ENCODE results near the gene SLC2A10. TPM values are rescaled to one million over a fixed set of nuclear protein-coding genes. Genes with fewer than 3 reads are reported as not detected.

SLC2A10 gene
- total RNA-seq, 1 experiment from 2014 or later = 1.6 TPM

GRCh38 chr20:46746956-46747526, 37.6 kb downstream of the SLC2A10 start:
- no peak for DNase-seq (ENCODE audit: low read depth, low spot score)
- BruUV-seq (replicated peaks) = no TSS peak
- intact Hi-C loops (cut with micrococcal nuclease; ENCODE audit: unreplicated experiment) = no loop called here
- Histone ChIP-seq H3K36me3 (ENCODE audit: control insufficient read depth, insufficient read depth, low read length) (no peaks in the 10 kb centered on the region), H3K9me3 (ENCODE audit: control insufficient read depth, insufficient read depth, low read depth, low read length) (no peaks in the 10 kb centered on the region), H3K27ac (ENCODE audit: low read length) (no peak overlapping the region), H3K27me3 (ENCODE audit: control insufficient read depth, insufficient read depth, low read length) (peaks cover 14% of the 10 kb centered on the region), H3K4me1 (ENCODE audit: control insufficient read depth, insufficient read depth, low read length) (no peaks in the 10 kb centered on the region), H3K4me3 (ENCODE audit: low read depth in 2 of 2, low read length in 2 of 2) (no peak overlapping the region)
- POLR2A ChIA-PET = no interaction called here
- no peak for ATAC-seq
- TF ChIP-seq SIN3A (IDR thresholded peaks at IDR 0.05; ENCODE audit: borderline replicate concordance, insufficient read depth, low read depth, low read length) = no peak
- no peak for TF ChIP-seq CTCF (IDR thresholded peaks at IDR 0.05)
- no peak for TF ChIP-seq REST (IDR thresholded peaks at IDR 0.05; ENCODE audit: insufficient read depth in 1 of 2, low read depth in 2 of 2, low read length in 1 of 2)
- TF ChIP-seq TCF7L2 (IDR thresholded peaks at IDR 0.05; ENCODE audit: low read depth, low read length) = no peak
- TF ChIP-seq POLR2AphosphoS5 (IDR thresholded peaks at IDR 0.05; ENCODE audit: low read depth, low read length) = no peak
- in situ Hi-C loops (cut with HindIII; ENCODE audit: low pct_unique_long_range_greater_than_20kb, low sequenced_read_pairs) = no loop called here
- CTCF ChIA-PET = interaction anchor here (0.6 to 0.7 kb wide), 2 partner anchors 118 to 519 kb away, joined by 3 read pairs; no protein-coding TSS in a partner anchor

- H3K36me3 ChIP-seq (ENCODE audit: control insufficient read depth, insufficient read depth, low read length) = no peaks in the 10 kb centered on the region
- DNase-seq (ENCODE audit: low read depth, low spot score) (no peak), ATAC-seq (no peak)
- H3K4me3 ChIP-seq (ENCODE audit: low read depth in 2 of 2, low read length in 2 of 2) = no peak overlapping the region
- ChIA-PET POLR2A (no interaction called here), CTCF (interaction anchor here (0.5 kb wide), 1 partner anchor 676 kb away, joined by 3 read pairs; no protein-coding TSS in a partner anchor)
- no peak for TF ChIP-seq TCF7L2 (IDR thresholded peaks at IDR 0.05; ENCODE audit: low read depth, low read length)
- TF ChIP-seq POLR2AphosphoS5 (IDR thresholded peaks at IDR 0.05; ENCODE audit: low read depth, low read length) = no peak
- no peak for TF ChIP-seq REST (IDR thresholded peaks at IDR 0.05; ENCODE audit: insufficient read depth in 1 of 2, low read depth in 2 of 2, low read length in 1 of 2)
- TF ChIP-seq CTCF (IDR thresholded peaks at IDR 0.05) = no peak
- TF ChIP-seq SIN3A (IDR thresholded peaks at IDR 0.05; ENCODE audit: borderline replicate concordance, insufficient read depth, low read depth, low read length) = no peak
- intact Hi-C loops (cut with micrococcal nuclease; ENCODE audit: unreplicated experiment) (no loop called here), in situ Hi-C loops (cut with HindIII; ENCODE audit: low pct_unique_long_range_greater_than_20kb, low sequenced_read_pairs) (no loop called here)
- 0 out of 2 replicates have a peak, but pooled peaks cover 4% of the 10 kb centered on the region for H3K4me1 ChIP-seq (ENCODE audit: control insufficient read depth, insufficient read depth, low read length)
- BruUV-seq (replicated peaks) = no TSS peak
- no peaks in the 10 kb centered on the region for H3K9me3 ChIP-seq (ENCODE audit: control insufficient read depth, insufficient read depth, low read depth, low read length)
- peaks cover 14% of the 10 kb centered on the region; the same call in 1 of the 2 replicates for H3K27me3 ChIP-seq (ENCODE audit: control insufficient read depth, insufficient read depth, low read length)
- H3K27ac ChIP-seq (ENCODE audit: low read length) = no peak overlapping the region
These were observed 39.7 kb downstream of the SLC2A10 start for GRCh38 chr20:46749147-46749546.

Measured in Panc1 (cell line).